Measurements from ENCODE around the gene TMEM134. TPM values are rescaled to one million over a fixed set of nuclear protein-coding genes. Genes with fewer than 3 reads are reported as not detected.
"Not testable (repeated sequence)": the region's sequence is repeated elsewhere in the genome, so short reads cannot be mapped to it uniquely, and the experiment has no call there.

The TMEM134 gene
- total and polyA plus RNA-seq, 4 donors = 10.2 to 86.9 (median 63.5) TPM

GRCh38 chr11:67489203-67489884, 20.3 kb upstream of the TMEM134 start (continued):
- TF ChIP-seq REST (IDR thresholded peaks at IDR 0.05) (no peak), MAX (IDR thresholded peaks at IDR 0.05) (no peak), RXRA (IDR thresholded peaks at IDR 0.05) (no peak), GABPA (IDR thresholded peaks at IDR 0.05 in 1 of 2, conservative IDR thresholded peaks at IDR 0.05 in 1 of 2) (no peak), HNF4G (IDR thresholded peaks at IDR 0.05) (no peak)

DNA sequence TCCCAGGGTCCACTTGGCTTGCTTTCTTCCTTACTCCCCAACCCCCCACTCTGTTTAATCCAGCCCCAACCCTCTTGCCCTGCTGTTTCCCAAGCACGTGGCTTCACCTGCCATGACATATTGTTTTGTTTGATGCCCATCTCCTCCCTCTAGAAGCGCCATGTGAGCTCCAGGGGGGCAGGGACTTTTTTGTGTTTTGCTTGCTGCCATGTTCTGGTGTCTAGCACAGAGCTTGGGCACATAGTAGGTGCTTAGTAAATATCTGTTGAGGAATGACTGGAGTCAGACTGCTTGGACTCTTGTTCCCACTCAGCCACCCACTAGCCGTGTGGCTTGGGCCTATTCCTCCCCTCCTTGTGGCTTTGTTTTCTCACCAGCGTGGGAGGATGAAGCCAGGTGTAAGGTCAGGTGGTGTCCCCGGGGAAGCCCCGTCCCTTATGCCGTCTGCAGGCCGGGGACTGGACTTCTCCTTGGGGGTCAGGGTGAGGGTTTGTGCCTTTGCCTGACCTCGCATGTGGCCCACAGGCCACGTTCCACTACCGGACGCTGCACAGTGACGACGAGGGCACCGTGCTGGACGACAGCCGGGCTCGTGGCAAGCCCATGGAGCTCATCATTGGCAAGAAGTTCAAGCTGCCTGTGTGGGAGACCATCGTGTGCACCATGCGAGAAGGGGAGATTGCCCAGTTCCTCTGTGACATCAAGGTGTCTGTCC, 17.6 kb upstream of the TMEM134 start:
- peaks cover 6 to 28% (median 12%) of the 10 kb centered on the region in 4 donors for H3K36me3 ChIP-seq (ENCODE audit: control insufficient read depth in 4 of 4, insufficient read depth in 3 of 4, low read depth in 1 of 4, low read length in 3 of 4)
- no peaks in the 10 kb centered on the region for H3K9me3 ChIP-seq (ENCODE audit: control insufficient read depth in 4 of 4, low read length in 3 of 4)
- H3K27me3 ChIP-seq (ENCODE audit: control insufficient read depth in 4 of 4, insufficient read depth in 4 of 4, low read length in 3 of 4) = no peaks in the 10 kb centered on the region
- peaks cover 10 to 25% (median 15%) of the 10 kb centered on the region in 4 donors for H3K4me1 ChIP-seq (ENCODE audit: control insufficient read depth in 4 of 4, insufficient read depth in 4 of 4, low read length in 3 of 4)
- no peak overlapping the region for H3K27ac ChIP-seq (ENCODE audit: low read depth in 1 of 2, low read length in 2 of 2)
- no peak for DNase-seq (ENCODE audit: low spot score)
- no peak overlapping the region for H3K4me3 ChIP-seq (ENCODE audit: low read depth in 1 of 3, low read length in 3 of 3)
- WGBS = 89% methylated on average over 20 of the region's 20 CpGs
- no peak overlapping the region for H3K9ac ChIP-seq (ENCODE audit: low read depth in 1 of 2, low read length in 2 of 2)
- TF ChIP-seq ZBTB33 (IDR thresholded peaks at IDR 0.05) (no peak), HNF4G (IDR thresholded peaks at IDR 0.05) (no peak), FOXA1 (IDR thresholded peaks at IDR 0.05) (no peak), RAD21 (IDR thresholded peaks at IDR 0.05) (no peak), TAF1 (conservative IDR thresholded peaks at IDR 0.05) (no peak), ATF3 (IDR thresholded peaks at IDR 0.05) (no peak), YY1 (IDR thresholded peaks at IDR 0.05) (no peak)

DNA sequence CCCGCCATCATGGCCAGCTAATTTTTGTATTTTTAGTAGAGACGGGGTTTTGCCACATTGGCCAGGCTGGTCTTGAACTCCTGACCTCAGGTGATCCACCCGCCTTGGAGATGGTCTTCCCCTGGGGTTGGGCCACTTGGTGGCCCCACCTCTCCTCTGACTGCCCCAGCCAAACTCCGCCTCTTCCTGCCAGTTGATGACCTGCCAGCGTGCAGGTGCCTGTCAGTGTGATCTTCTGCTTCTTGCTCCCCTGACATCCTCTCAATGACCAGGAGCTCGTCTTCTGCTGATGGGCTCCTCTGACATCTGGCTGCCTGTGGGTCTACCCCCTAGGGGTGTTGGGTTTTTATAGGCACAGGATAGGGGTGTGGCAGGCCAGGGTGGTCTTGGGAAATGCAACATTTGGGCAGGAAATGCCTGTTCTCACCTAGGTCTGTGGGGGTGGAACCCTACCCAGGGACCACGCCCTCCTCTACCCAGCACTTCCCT, 16.9 kb upstream of the TMEM134 start:
- Histone ChIP-seq H3K4me1 (ENCODE audit: control insufficient read depth in 4 of 4, insufficient read depth in 4 of 4, low read length in 3 of 4) (peaks cover 10 to 25% (median 15%) of the 10 kb centered on the region in 4 donors), H3K36me3 (ENCODE audit: control insufficient read depth in 4 of 4, insufficient read depth in 3 of 4, low read depth in 1 of 4, low read length in 3 of 4) (peaks cover 3 to 22% (median 11%) of the 10 kb centered on the region in 4 donors)
- not testable (repeated sequence) for H3K9me3 ChIP-seq (ENCODE audit: control insufficient read depth in 4 of 4, low read length in 3 of 4); H3K4me3 ChIP-seq (ENCODE audit: low read depth in 1 of 3, low read length in 3 of 3); DNase-seq (ENCODE audit: low spot score); H3K27ac ChIP-seq (ENCODE audit: low read depth in 1 of 2, low read length in 2 of 2); H3K27me3 ChIP-seq (ENCODE audit: control insufficient read depth in 4 of 4, insufficient read depth in 4 of 4, low read length in 3 of 4); H3K9ac ChIP-seq (ENCODE audit: low read depth in 1 of 2, low read length in 2 of 2)
- 90% methylated on average over 7 of the region's 7 CpGs for WGBS
